K562 (cell line): Measurements from ENCODE around the gene PARD3B. TPM values are rescaled to one million over a fixed set of nuclear protein-coding genes. Genes with fewer than 3 reads are reported as not detected.

Source experiments
- ATAC-seq: fragments of 200-7000 bp; cut with Tn5 transposase; 3 replicates; pipeline ENCODE4 v1.9.1; 2020; ENCODE audit warnings: moderate library complexity
- BruUV-seq: library from RNA; stranded (reverse); fragments of 400-500 nt; replicated peaks from 2 replicates; lab custom pipeline; 2021; lab: Mats Ljungman, UMichigan
- CTCF ChIA-PET: fragments of 300-600 bp; formaldehyde crosslinking; extraction: SDS; loops from one replicate; lab custom pipeline; 2021; ENCODE audit warnings: low intra/inter-chr PET ratio; lab: Yijun Ruan, JAX
- POLR2A ChIA-PET: fragments of 300-600, 350-650 bp; sonication (Branson Sonifier 250); formaldehyde crosslinking; extraction: SDS; loops from one replicate; lab custom pipeline; 2021; ENCODE audit warnings: antibody characterized with exemption, inconsistent platforms; lab: Yijun Ruan, JAX
- DNase-seq, 4 experiments: peaks; one replicate each; pipeline versions ENCODE4 v3.0.0 to v3.0.0-alpha.2; 2011 to 2018; ENCODE audit warnings: low spot score in 3 of 4, mixed read lengths in 3 of 4; ENCODE audit errors: extremely low read depth in 1 of 4
- FAIRE-seq: peaks from 2 replicates; lab custom pipeline; 2011; peaks lifted over from hg19 to GRCh38; lab: Jason Lieb, UNC
- H2AFZ ChIP-seq: 2 replicates; pipeline ENCODE4 v1.6.0; 2011; ENCODE audit warnings: low read depth, low read length, control low read depth, inconsistent platforms
- H3K27ac ChIP-seq: fragments of 200-600 bp; 3 replicates; pipeline ENCODE4 v1.8.0; 2011; ENCODE audit warnings: low read depth, mild to moderate bottlenecking, control low read depth, inconsistent platforms, low read length, moderate library complexity, mixed read lengths; ENCODE audit errors: extremely low read depth
- H3K27me3 ChIP-seq, 2 experiments: fragments of 300-600 bp in 1 of 2; 2 replicates in 1 of 2; 3 replicates in 1 of 2; pipeline versions ENCODE4 v1.6.0 to v1.8.0; 2011; ENCODE audit warnings: inconsistent platforms in 2 of 2, low read length in 2 of 2, mild to moderate bottlenecking in 1 of 2, mixed read lengths in 1 of 2, moderate library complexity in 1 of 2; ENCODE audit not compliant: control insufficient read depth in 2 of 2, insufficient read depth in 2 of 2
- H3K36me3 ChIP-seq: fragments of 300-600 bp; 3 replicates; pipeline ENCODE4 v1.8.0; 2011; ENCODE audit warnings: mild to moderate bottlenecking, low read length, inconsistent platforms; ENCODE audit not compliant: control insufficient read depth, insufficient read depth
- H3K4me1 ChIP-seq, 2 experiments: fragments of 200-600 bp in 1 of 2; replicated peaks in 1 of 2; 2 replicates in 1 of 2; 3 replicates in 1 of 2; pipeline versions ENCODE4 v1.5.1 to v1.8.0; 2011; ENCODE audit warnings: inconsistent platforms in 2 of 2, low read length in 2 of 2, mild to moderate bottlenecking in 1 of 2, mixed read lengths in 1 of 2, moderate library complexity in 1 of 2; ENCODE audit not compliant: control insufficient read depth in 2 of 2, insufficient read depth in 2 of 2
- H3K4me2 ChIP-seq: 2 replicates; pipeline ENCODE4 v1.6.1; 2011; ENCODE audit warnings: low read length, control low read depth, inconsistent platforms, mixed read lengths; ENCODE audit not compliant: insufficient read depth
- H3K4me3 ChIP-seq: fragments of 200-600 bp; sonication (generic), shearing (Covaris generic); 2 replicates; pipeline ENCODE4 v1.5.1; 2016; ENCODE audit warnings: control low read depth, inconsistent platforms
- H3K79me2 ChIP-seq: fragments of 200-600 bp; 3 replicates; pipeline ENCODE4 v1.8.0; 2011; ENCODE audit warnings: low read length, inconsistent platforms; ENCODE audit not compliant: control insufficient read depth, insufficient read depth
- H3K9ac ChIP-seq, 2 experiments: 2 replicates each; pipeline versions ENCODE4 v1.6.0 to v1.6.1; 2011; ENCODE audit warnings: low read depth in 2 of 2, low read length in 2 of 2, control low read depth in 1 of 2, inconsistent platforms in 1 of 2, mild to moderate bottlenecking in 1 of 2, mixed read lengths in 1 of 2; ENCODE audit not compliant: insufficient read depth in 1 of 2
- H3K9me1 ChIP-seq: one replicate; pipeline ENCODE4 v1.6.0; 2011; ENCODE audit warnings: inconsistent platforms, mild to moderate bottlenecking, low read length, moderate library complexity; ENCODE audit not compliant: control insufficient read depth, insufficient read depth
- H3K9me3 ChIP-seq: replicated peaks from 2 replicates; pipeline ENCODE4 v1.5.1; 2011; ENCODE audit warnings: low read depth, low read length, inconsistent platforms; ENCODE audit not compliant: control insufficient read depth, insufficient read depth
- H4K20me1 ChIP-seq: replicated peaks from 2 replicates; pipeline ENCODE4 v1.6.1; 2011; ENCODE audit warnings: low read length, inconsistent platforms, mixed read lengths; ENCODE audit not compliant: control insufficient read depth, insufficient read depth
- CTBP1 ChIP-seq: fragments of 450-650 bp; IDR thresholded peaks from 2 replicates; pipeline ENCODE4 v1.6.1; 2016; ENCODE audit warnings: borderline replicate concordance
- EP400 ChIP-seq: fragments of 450-650 bp; IDR thresholded peaks from 2 replicates; pipeline ENCODE4 v1.6.1; 2017; ENCODE audit warnings: antibody characterized with exemption, mild to moderate bottlenecking, moderate library complexity
- YBX1 ChIP-seq: fragments of 450-650 bp; IDR thresholded peaks from 2 replicates; pipeline ENCODE4 v1.7.1; 2016; ENCODE audit warnings: mild to moderate bottlenecking
- WGBS: fragments of 100-300 bp; shearing (Covaris generic); methylation state at CpG from one replicate; pipeline ENCODE4 v1.1.6; 2016; ENCODE audit warnings: low coverage, mixed read lengths; ENCODE audit not compliant: insufficient coverage; ENCODE audit errors: missing lambda C conversion rate; 5-methylcytosine and 5-hydroxymethylcytosine counted together
- in situ Hi-C: fragments of 300-500 bp; cut with MboI; formaldehyde crosslinking; loops from 4 replicates; pipeline ENCODE4 v1.15.0; 2018; ENCODE audit warnings: inconsistent platforms, mixed read lengths
- intact Hi-C: fragments of 100-400 bp; cut with micrococcal nuclease; formaldehyde crosslinking; loops from 2 replicates; pipeline ENCODE4 v1.14.2; 2022
- polyA plus RNA-seq, 8 experiments: library from polyadenylated mRNA; depleted of rRNA in 4 of 8; stranded (reverse) in 5 of 8; unstranded in 3 of 8; fragments of >200 nt; fragmentation: Nextera tagmentation in 2 of 8; fragmentation: Illumina TruSeq in 1 of 8; extraction: Ambion mirVana in 2 of 8; extraction: Trizol in 1 of 8; gene quantifications; 2 replicates each; pipeline versions ENCODE4 v1.2.1 to v1.2.3, GENCODE V29; 2011 to 2014; ENCODE audit warnings: inconsistent platforms in 1 of 8, missing spikeins in 1 of 8
- total RNA-seq, 7 experiments: library from RNA; depleted of rRNA in 6 of 7; stranded (reverse); fragments of >200 nt in 6 of 7; fragmentation: Illumina TruSeq in 2 of 7; extraction: Trizol in 2 of 7; gene quantifications; 2 replicates each; pipeline versions ENCODE4 v1.2.1 to v1.2.3, GENCODE V29; 2011 to 2021; ENCODE audit warnings: low replicate concordance in 1 of 7
- TF ChIP-seq, protein P1 (sequence below): fragments of 250-450 bp; sonication (Bioruptor Pico); IDR thresholded peaks from 2 replicates; pipeline ENCODE4 v1.4.0; 2020

Gene PARD3B
- total and polyA plus RNA-seq, 9 of the 15 experiments (the other 6 are each of a cell fraction or from before 2014, with no cell fraction given), result 0.15 to 3.0 (median 1.1) TPM

DNA sequence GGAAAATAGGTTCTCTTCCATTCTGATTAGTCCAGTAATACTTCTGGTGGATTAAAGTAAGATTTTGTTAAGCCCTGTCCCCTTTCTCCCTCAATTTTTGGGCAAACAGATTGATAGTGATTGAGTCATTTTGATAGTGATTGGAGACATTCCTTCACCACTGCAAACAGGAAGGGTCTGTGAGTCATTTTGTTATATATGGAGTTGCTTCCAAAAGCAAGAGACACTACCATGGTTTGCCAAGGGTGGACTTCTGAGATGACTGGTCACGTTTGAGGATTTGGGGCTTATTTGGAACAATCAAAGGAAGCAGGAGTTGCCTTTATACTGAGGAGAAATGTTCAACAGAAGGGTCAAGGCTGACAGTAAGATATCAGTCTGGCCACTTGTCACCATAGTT lies 249.9 kb downstream of the PARD3B start:
- no peaks in the 10 kb centered on the region for H3K79me2 ChIP-seq
- H3K27ac ChIP-seq, result no peak overlapping the region
- ATAC-seq (no peak), DNase-seq (no peak), FAIRE-seq (no peak)
- no peaks in the 10 kb centered on the region for H3K4me1 ChIP-seq
- BruUV-seq, result no TSS peak
- no peaks in the 10 kb centered on the region for H3K27me3 ChIP-seq
- H2AFZ ChIP-seq, result no peak overlapping the region
- no peak overlapping the region for H3K4me2 ChIP-seq
- intact Hi-C loops (no loop called here), in situ Hi-C loops (no loop called here)
- POLR2A ChIA-PET, result no interaction called here
- H3K9ac ChIP-seq, result no peak overlapping the region
- no peaks in the 10 kb centered on the region for H3K9me3 ChIP-seq
- H3K4me3 ChIP-seq, result no peak overlapping the region
- H4K20me1 ChIP-seq, result no peaks in the 10 kb centered on the region
- 8% methylated on average over 1 of the region's 1 CpG for WGBS
- CTCF ChIA-PET, result no interaction called here
- H3K36me3 ChIP-seq, result no peaks in the 10 kb centered on the region
- no peaks in the 10 kb centered on the region for H3K9me1 ChIP-seq
- TF ChIP-seq EP400 (no peak), YBX1 (no peak), CTBP1 (no peak)
- TF ChIP-seq, protein P1, sequence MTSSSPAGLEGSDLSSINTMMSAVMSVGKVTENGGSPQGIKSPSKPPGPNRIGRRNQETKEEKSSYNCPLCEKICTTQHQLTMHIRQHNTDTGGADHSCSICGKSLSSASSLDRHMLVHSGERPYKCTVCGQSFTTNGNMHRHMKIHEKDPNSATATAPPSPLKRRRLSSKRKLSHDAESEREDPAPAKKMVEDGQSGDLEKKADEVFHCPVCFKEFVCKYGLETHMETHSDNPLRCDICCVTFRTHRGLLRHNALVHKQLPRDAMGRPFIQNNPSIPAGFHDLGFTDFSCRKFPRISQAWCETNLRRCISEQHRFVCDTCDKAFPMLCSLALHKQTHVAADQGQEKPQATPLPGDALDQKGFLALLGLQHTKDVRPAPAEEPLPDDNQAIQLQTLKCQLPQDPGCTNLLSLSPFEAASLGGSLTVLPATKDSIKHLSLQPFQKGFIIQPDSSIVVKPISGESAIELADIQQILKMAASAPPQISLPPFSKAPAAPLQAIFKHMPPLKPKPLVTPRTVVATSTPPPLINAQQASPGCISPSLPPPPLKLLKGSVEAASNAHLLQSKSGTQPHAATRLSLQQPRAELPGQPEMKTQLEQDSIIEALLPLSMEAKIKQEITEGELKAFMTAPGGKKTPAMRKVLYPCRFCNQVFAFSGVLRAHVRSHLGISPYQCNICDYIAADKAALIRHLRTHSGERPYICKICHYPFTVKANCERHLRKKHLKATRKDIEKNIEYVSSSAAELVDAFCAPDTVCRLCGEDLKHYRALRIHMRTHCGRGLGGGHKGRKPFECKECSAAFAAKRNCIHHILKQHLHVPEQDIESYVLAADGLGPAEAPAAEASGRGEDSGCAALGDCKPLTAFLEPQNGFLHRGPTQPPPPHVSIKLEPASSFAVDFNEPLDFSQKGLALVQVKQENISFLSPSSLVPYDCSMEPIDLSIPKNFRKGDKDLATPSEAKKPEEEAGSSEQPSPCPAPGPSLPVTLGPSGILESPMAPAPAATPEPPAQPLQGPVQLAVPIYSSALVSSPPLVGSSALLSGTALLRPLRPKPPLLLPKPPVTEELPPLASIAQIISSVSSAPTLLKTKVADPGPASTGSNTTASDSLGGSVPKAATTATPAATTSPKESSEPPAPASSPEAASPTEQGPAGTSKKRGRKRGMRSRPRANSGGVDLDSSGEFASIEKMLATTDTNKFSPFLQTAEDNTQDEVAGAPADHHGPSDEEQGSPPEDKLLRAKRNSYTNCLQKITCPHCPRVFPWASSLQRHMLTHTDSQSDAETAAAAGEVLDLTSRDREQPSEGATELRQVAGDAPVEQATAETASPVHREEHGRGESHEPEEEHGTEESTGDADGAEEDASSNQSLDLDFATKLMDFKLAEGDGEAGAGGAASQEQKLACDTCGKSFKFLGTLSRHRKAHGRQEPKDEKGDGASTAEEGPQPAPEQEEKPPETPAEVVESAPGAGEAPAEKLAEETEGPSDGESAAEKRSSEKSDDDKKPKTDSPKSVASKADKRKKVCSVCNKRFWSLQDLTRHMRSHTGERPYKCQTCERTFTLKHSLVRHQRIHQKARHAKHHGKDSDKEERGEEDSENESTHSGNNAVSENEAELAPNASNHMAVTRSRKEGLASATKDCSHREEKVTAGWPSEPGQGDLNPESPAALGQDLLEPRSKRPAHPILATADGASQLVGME (CRISPR knock-in tag), result no peak
